ENCODE measurements around the gene HDAC11. TPM values are rescaled to one million over a fixed set of nuclear protein-coding genes. Genes with fewer than 3 reads are reported as not detected.
A peak's percentile ranks its signal among the peaks of the same experiment; 100 is the strongest.

Gene HDAC11
- total RNA-seq, 3 donors from 2014 or later: 14.2 to 21.7 (median 14.4) TPM

GRCh38 chr3:13507570-13508339 lies 27.6 kb downstream of the HDAC11 start:
- DNase-seq (ENCODE audit: low spot score in 2 of 2): peak in 1 of 2 donors; percentile 39

GRCh38 chr3:13508496-13508895 lies 28.4 kb downstream of the HDAC11 start:
- intact Hi-C loops (cut with DNase I; ENCODE audit: low total_unique reads): no loop called here
- no peak for DNase-seq (ENCODE audit: low spot score in 2 of 2)

More at GRCh38 chr3:13507570-13508339, 27.6 kb downstream of the HDAC11 start:
- TF ChIP-seq POLR2AphosphoS5 (IDR thresholded peaks at IDR 0.05): peak in 1 of 3 donors; percentile 10
- no peak for TF ChIP-seq POLR2A (IDR thresholded peaks at IDR 0.05)
- no peak overlapping the region for H3K4me3 ChIP-seq
- H3K27me3 ChIP-seq: no peaks in the 10 kb centered on the region
- no peaks in the 10 kb centered on the region for H3K36me3 ChIP-seq
- H3K4me1 ChIP-seq: peaks cover 2 to 9% of the 10 kb centered on the region in 2 donors
- no peaks in the 10 kb centered on the region for H3K9me3 ChIP-seq
- intact Hi-C loops (cut with DNase I; ENCODE audit: low total_unique reads): no loop called here
- peak overlapping the region; percentile 46 to 65 for H3K27ac ChIP-seq

DNA sequence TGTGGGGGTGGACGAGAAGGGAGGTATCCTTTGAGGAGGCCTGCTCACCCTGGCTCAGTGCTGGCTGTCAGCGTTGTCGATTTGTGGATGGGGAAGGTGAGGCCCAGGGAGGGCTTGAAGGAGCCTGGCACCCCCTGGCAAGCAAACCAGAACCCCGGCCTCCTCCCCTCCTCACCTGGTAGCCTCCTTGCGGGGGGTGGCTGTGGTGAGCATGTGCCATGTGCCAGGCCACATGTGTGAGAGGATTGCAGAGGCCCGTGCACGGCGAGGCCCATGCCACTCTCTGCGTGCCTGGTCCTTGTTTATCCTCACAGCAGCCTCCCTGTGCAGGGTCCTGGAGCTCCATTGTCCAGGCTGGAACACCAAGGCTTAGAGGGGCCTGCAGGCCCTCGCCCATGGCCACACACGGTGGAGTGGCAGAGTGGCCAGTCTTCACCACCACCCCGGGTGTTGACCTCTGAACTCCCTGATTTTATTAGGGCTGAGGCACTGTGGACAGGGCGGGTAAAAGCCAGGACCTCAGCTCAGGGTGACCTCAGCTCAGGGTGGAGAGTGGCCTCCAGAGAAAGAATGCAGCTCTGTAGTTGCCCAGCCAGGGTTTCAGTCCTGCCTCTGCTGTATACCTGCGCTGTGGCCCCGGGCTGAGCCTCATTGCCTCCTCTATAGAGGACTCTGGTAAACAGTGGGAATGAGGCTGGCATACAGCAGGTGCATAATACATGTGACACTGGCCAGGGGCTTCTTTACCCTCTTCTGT lies 29.1 kb downstream of the HDAC11 start:
- H3K9me3 ChIP-seq: no peaks in the 10 kb centered on the region
- intact Hi-C loops (cut with DNase I; ENCODE audit: low total_unique reads): no loop called here
- no peak overlapping the region for H3K27ac ChIP-seq

More at GRCh38 chr3:13508496-13508895, 28.4 kb downstream of the HDAC11 start:
- TF ChIP-seq, protein P1, sequence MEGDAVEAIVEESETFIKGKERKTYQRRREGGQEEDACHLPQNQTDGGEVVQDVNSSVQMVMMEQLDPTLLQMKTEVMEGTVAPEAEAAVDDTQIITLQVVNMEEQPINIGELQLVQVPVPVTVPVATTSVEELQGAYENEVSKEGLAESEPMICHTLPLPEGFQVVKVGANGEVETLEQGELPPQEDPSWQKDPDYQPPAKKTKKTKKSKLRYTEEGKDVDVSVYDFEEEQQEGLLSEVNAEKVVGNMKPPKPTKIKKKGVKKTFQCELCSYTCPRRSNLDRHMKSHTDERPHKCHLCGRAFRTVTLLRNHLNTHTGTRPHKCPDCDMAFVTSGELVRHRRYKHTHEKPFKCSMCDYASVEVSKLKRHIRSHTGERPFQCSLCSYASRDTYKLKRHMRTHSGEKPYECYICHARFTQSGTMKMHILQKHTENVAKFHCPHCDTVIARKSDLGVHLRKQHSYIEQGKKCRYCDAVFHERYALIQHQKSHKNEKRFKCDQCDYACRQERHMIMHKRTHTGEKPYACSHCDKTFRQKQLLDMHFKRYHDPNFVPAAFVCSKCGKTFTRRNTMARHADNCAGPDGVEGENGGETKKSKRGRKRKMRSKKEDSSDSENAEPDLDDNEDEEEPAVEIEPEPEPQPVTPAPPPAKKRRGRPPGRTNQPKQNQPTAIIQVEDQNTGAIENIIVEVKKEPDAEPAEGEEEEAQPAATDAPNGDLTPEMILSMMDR (IDR thresholded peaks at IDR 0.05): no peak
- TF ChIP-seq POLR2AphosphoS5 (IDR thresholded peaks at IDR 0.05): no peak
- TF ChIP-seq POLR2A (IDR thresholded peaks at IDR 0.05): no peak
- Histone ChIP-seq H3K9me3 (no peaks in the 10 kb centered on the region), H3K36me3 (no peaks in the 10 kb centered on the region), H3K27me3 (no peaks in the 10 kb centered on the region), H3K4me1 (peaks cover 5 to 9% of the 10 kb centered on the region in 2 donors), H3K4me3 (no peak overlapping the region), H3K27ac (no peak overlapping the region)

DNA sequence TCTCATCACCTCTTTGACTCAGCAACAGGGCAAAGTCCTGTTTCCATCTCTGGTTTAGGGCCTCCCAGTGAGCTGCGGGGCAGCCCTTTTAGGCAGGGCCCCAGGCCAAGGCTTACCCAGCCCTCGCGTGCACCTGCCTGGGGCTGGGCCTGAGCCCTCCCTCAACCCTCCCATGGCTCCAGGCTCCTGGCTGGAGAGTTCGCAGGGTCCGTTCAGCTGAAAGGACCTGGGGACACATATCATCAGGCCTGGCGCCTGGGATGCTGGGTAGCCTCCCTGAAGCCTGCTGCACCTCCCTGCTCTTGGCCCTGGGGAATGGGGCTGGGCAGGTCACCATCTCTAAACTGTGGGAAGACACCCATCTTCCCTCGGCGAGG lies 29.7 kb downstream of the HDAC11 start:
- intact Hi-C loops (cut with DNase I; ENCODE audit: low total_unique reads): no loop called here
- DNase-seq (ENCODE audit: low spot score in 2 of 2): no peak
- Histone ChIP-seq H3K27ac (no peak overlapping the region), H3K4me1 (peaks cover 5 to 9% of the 10 kb centered on the region in 2 donors), H3K4me3 (no peak overlapping the region), H3K27me3 (no peaks in the 10 kb centered on the region), H3K9me3 (no peaks in the 10 kb centered on the region), H3K36me3 (no peaks in the 10 kb centered on the region)
- no peak for TF ChIP-seq POLR2AphosphoS5 (IDR thresholded peaks at IDR 0.05)
- TF ChIP-seq, protein P1 (IDR thresholded peaks at IDR 0.05): no peak
- no peak for TF ChIP-seq POLR2A (IDR thresholded peaks at IDR 0.05)

More for the DNA sequence above, 29.1 kb downstream of the HDAC11 start:
- H3K27me3 ChIP-seq: no peaks in the 10 kb centered on the region
- H3K4me1 ChIP-seq: peaks cover 5 to 9% of the 10 kb centered on the region in 2 donors
- H3K4me3 ChIP-seq: no peak overlapping the region
- no peaks in the 10 kb centered on the region for H3K36me3 ChIP-seq
- no peak for DNase-seq (ENCODE audit: low spot score in 2 of 2)
- TF ChIP-seq POLR2A (IDR thresholded peaks at IDR 0.05): no peak
- TF ChIP-seq POLR2AphosphoS5 (IDR thresholded peaks at IDR 0.05): no peak
- TF ChIP-seq, protein P1 (IDR thresholded peaks at IDR 0.05): no peak

DNA sequence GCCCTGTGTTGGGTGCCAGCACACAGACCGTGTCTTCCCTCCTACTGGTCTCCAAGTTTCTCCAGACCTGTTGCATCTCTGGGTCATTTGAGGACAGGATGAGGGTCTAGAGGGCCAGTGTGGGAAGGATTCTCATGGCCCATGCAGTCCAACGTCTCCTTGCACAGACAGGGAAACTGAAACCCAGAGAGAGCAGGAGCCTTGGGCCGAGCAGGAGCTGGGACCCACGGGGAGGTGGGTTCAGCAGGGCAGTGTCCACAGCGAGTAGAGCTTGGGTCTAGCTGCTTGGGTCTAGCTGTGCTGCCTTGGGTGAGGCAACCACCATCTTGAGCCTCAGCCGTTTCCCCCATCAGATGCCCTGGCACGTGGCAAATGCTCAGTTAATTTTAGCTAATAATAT lies 32.3 kb downstream of the HDAC11 start:
- Histone ChIP-seq H3K4me1 (peaks cover 5 to 8% of the 10 kb centered on the region in 2 donors), H3K36me3 (no peaks in the 10 kb centered on the region), H3K27me3 (no peaks in the 10 kb centered on the region), H3K9me3 (no peaks in the 10 kb centered on the region), H3K27ac (peak overlapping the region; percentile 78 to 92), H3K4me3 (no peak overlapping the region)
- no peak for DNase-seq (ENCODE audit: low spot score in 2 of 2)
- no peak for TF ChIP-seq POLR2AphosphoS5 (IDR thresholded peaks at IDR 0.05)
- intact Hi-C loops (cut with DNase I; ENCODE audit: low total_unique reads): no loop called here
